ENCODE results near the gene ERICH3.

ERICH3 gene

DNA sequence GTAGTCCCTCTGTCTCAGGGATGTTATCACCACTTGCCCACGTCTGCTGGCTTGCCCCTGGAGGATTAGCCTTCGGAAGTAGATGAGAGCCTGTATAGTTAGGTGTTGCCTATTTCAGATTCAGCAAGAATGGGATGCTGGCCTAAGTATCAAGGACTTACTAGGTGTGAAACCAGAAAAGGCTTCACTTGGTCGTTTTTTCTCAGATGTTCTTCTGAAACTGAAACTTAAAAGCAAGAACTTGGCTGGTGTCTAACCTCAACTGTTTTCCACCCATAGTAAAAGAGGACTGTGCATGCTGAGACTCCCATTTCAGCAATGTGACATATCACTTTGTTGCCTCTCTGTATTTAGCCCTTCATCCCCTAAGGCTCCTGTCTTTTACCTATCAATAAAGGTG is 94.2 kb downstream of the ERICH3 start:
- TF ChIP-seq POLR2A (IDR thresholded peaks at IDR 0.05; ENCODE audit: extremely low read depth, insufficient read length) (no peak), MYC (IDR thresholded peaks at IDR 0.05; ENCODE audit: low read depth, low read length) (no peak)
- TF ChIP-seq, protein P1, sequence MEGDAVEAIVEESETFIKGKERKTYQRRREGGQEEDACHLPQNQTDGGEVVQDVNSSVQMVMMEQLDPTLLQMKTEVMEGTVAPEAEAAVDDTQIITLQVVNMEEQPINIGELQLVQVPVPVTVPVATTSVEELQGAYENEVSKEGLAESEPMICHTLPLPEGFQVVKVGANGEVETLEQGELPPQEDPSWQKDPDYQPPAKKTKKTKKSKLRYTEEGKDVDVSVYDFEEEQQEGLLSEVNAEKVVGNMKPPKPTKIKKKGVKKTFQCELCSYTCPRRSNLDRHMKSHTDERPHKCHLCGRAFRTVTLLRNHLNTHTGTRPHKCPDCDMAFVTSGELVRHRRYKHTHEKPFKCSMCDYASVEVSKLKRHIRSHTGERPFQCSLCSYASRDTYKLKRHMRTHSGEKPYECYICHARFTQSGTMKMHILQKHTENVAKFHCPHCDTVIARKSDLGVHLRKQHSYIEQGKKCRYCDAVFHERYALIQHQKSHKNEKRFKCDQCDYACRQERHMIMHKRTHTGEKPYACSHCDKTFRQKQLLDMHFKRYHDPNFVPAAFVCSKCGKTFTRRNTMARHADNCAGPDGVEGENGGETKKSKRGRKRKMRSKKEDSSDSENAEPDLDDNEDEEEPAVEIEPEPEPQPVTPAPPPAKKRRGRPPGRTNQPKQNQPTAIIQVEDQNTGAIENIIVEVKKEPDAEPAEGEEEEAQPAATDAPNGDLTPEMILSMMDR (IDR thresholded peaks at IDR 0.05; ENCODE audit: low read depth, low read length), result no peak
- TF ChIP-seq, protein P2, sequence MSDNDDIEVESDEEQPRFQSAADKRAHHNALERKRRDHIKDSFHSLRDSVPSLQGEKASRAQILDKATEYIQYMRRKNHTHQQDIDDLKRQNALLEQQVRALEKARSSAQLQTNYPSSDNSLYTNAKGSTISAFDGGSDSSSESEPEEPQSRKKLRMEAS (IDR thresholded peaks at IDR 0.05; ENCODE audit: low read depth, low read length), result no peak
- H3K4me3 ChIP-seq (ENCODE audit: low read depth, low read length), result no peak overlapping the region
- no peak for DNase-seq (ENCODE audit: low read depth)

DNA sequence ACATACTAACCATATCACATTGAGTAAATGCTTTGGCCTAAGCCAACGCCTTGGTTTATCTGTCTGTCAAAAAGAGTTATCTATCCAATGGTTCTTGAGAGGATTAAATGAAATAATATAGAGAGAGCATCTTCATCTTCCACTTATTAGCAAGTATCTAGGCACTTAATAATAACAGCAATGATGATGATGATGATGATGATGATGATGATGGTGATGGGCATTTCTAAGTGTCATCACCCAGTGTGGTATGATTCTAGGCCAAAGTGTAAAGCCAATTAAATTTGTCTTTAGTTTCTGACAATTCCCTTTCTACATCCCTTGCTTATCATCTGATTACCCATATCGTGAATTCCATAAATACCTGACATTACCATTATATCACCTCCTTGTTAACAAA is 95.5 kb downstream of the ERICH3 start:
- H3K4me3 ChIP-seq (ENCODE audit: low read depth, low read length), result no peak overlapping the region
- TF ChIP-seq POLR2A (IDR thresholded peaks at IDR 0.05; ENCODE audit: extremely low read depth, insufficient read length), result no peak
- no peak for TF ChIP-seq MYC (IDR thresholded peaks at IDR 0.05; ENCODE audit: low read depth, low read length)
- TF ChIP-seq, protein P2 (IDR thresholded peaks at IDR 0.05; ENCODE audit: low read depth, low read length), result no peak
- TF ChIP-seq, protein P1 (IDR thresholded peaks at IDR 0.05; ENCODE audit: low read depth, low read length), result no peak
- DNase-seq (ENCODE audit: low read depth), result no peak

DNA sequence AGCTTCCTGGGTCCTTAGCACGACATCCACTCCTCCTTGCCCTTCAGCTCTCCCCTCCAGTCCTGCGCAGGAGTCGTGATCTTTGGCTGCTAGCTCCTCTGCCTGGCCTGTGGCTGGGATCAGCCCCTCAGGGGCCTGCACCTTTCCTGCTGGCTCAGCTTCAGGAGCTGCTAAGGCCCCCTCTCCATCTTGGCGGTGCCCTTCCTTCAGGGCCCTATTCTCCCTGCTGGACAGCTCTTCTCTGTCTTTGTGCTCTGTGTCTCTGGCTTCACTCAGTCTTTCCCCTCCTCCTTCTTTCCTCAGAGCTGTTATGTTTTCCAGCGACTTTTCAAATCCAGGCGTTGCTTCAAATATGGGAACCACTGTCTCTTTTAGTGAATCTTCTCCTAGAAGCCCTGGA is 101.7 kb downstream of the ERICH3 start:
- DNase-seq (ENCODE audit: low read depth), result no peak
- TF ChIP-seq, protein P2 (IDR thresholded peaks at IDR 0.05; ENCODE audit: low read depth, low read length), result no peak
- TF ChIP-seq, protein P1 (IDR thresholded peaks at IDR 0.05; ENCODE audit: low read depth, low read length), result no peak
- TF ChIP-seq POLR2A (IDR thresholded peaks at IDR 0.05; ENCODE audit: extremely low read depth, insufficient read length), result no peak
- no peak for TF ChIP-seq MYC (IDR thresholded peaks at IDR 0.05; ENCODE audit: low read depth, low read length)
- H3K4me3 ChIP-seq (ENCODE audit: low read depth, low read length), result no peak overlapping the region

DNA sequence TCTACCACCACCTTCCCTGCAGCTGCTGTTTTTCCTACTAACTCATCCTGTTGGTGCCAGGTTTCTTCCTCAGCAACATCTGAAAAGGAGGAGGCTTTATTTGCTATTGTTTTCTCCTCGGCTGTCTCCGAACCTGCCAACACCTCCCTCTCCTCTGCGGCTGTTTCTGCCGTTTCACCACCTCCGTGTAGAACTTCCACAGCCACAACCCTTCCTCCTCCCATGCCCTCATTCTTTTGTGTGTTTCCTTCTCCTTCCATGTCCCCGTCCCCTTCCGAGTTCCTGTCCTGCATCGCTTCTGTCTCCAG is 102.1 kb downstream of the ERICH3 start:
- no peak overlapping the region for H3K4me3 ChIP-seq (ENCODE audit: low read depth, low read length)
- DNase-seq (ENCODE audit: low read depth), result no peak
- no peak for TF ChIP-seq POLR2A (IDR thresholded peaks at IDR 0.05; ENCODE audit: extremely low read depth, insufficient read length)
- TF ChIP-seq, protein P2 (IDR thresholded peaks at IDR 0.05; ENCODE audit: low read depth, low read length), result no peak
- no peak for TF ChIP-seq MYC (IDR thresholded peaks at IDR 0.05; ENCODE audit: low read depth, low read length)
- TF ChIP-seq, protein P1 (IDR thresholded peaks at IDR 0.05; ENCODE audit: low read depth, low read length), result no peak

DNA sequence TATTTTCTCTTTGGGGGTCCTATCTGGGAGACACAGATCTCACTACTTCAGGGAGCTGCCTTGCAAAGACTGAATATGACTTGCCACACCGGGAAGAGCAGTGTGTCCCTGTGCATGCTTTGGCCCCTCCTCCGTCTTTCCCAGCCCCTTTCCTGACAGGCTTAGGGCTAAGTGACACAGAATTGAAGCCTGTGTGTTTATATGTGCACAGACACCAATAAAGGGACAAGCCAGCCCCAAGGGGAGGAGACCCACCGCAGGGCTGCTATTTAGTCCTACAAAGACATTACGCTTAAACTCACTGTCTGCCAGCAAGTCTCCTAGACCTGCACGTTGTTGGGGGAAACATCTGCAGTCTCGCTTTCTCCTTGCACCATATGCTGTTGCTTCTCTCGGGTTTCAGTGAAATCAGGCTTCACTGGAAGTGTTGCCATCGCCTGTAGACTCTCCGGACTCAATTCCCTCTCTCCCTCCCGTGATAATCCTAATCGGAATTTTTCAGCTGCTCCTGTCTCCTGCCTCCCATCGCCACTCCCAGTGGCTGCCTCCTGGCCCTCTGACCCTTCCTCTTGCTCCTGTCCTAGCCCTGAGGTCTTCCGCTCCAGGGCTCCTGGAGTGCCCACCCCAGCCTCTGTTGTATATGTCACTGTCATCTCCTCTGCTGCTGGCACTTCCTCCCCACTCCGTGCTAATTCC is 102.6 kb downstream of the ERICH3 start:
- DNase-seq (ENCODE audit: low read depth), result no peak
- no peak for TF ChIP-seq MYC (IDR thresholded peaks at IDR 0.05; ENCODE audit: low read depth, low read length)
- TF ChIP-seq, protein P1 (IDR thresholded peaks at IDR 0.05; ENCODE audit: low read depth, low read length), result no peak
- no peak for TF ChIP-seq POLR2A (IDR thresholded peaks at IDR 0.05; ENCODE audit: extremely low read depth, insufficient read length)
- TF ChIP-seq, protein P2 (IDR thresholded peaks at IDR 0.05; ENCODE audit: low read depth, low read length), result no peak
- no peak overlapping the region for H3K4me3 ChIP-seq (ENCODE audit: low read depth, low read length)
